DLD1 (cell line): ENCODE data around the gene XPO5.
"Not testable (repeated sequence)": the region's sequence is repeated elsewhere in the genome, so short reads cannot be mapped to it uniquely, and the experiment has no call there.

ENCODE experiments used
- in situ Hi-C: cut with HindIII; loops from 2 replicates; pipeline ENCODE4 v1.10.0; 2017; ENCODE audit warnings: low sequenced_read_pairs

The XPO5 gene

GRCh38 chr6:43588194-43588593 lies 12.4 kb upstream of the XPO5 start:
- in situ Hi-C loops: no loop called here

GRCh38 chr6:43584892-43585570 lies 9.2 kb upstream of the XPO5 start:
- in situ Hi-C loops: no loop called here

GRCh38 chr6:43582911-43583310 lies 7.1 kb upstream of the XPO5 start:
- in situ Hi-C loops: no loop called here

GRCh38 chr6:43579171-43579570 lies 3.3 kb upstream of the XPO5 start:
- in situ Hi-C loops: no loop called here

GRCh38 chr6:43578748-43579147 lies 2.9 kb upstream of the XPO5 start:
- in situ Hi-C loops: no loop called here

GRCh38 chr6:43575105-43575771 lies 600 bp downstream of the XPO5 start:
- in situ Hi-C loops: no loop called here

- in situ Hi-C loops: no loop called here
Observed at GRCh38 chr6:43572015-43572414, 3.8 kb downstream of the XPO5 start.

- in situ Hi-C loops: no loop called here
Observed at GRCh38 chr6:43570876-43571441, 4.9 kb downstream of the XPO5 start.

- in situ Hi-C loops: no loop called here
Observed at GRCh38 chr6:43559328-43559727, 16.5 kb downstream of the XPO5 start.

GRCh38 chr6:43557620-43558019 lies 18.2 kb downstream of the XPO5 start:
- in situ Hi-C loops: not testable (repeated sequence)

GRCh38 chr6:43547222-43547621 lies 28.6 kb downstream of the XPO5 start:
- in situ Hi-C loops: no loop called here

- in situ Hi-C loops: no loop called here
Observed at GRCh38 chr6:43544461-43544860, 31.4 kb downstream of the XPO5 start.

- in situ Hi-C loops: no loop called here
Observed at GRCh38 chr6:43541774-43542471, 33.9 kb downstream of the XPO5 start.

- in situ Hi-C loops: no loop called here
Observed at GRCh38 chr6:43540507-43540906, 35.3 kb downstream of the XPO5 start.

GRCh38 chr6:43539409-43539808 lies 36.4 kb downstream of the XPO5 start:
- in situ Hi-C loops: not testable (repeated sequence)

- in situ Hi-C loops: not testable (repeated sequence)
Observed at GRCh38 chr6:43538986-43539385, 36.9 kb downstream of the XPO5 start.

GRCh38 chr6:43532201-43532600 lies 43.6 kb downstream of the XPO5 start:
- in situ Hi-C loops: no loop called here

- in situ Hi-C loops: loop anchor here (5.0 kb wide), 1 partner anchor 62 kb away; no protein-coding TSS in a partner anchor
Observed at GRCh38 chr6:43524483-43524961, 51.3 kb downstream of the XPO5 start.

GRCh38 chr6:43523284-43523683 lies 52.6 kb downstream of the XPO5 start:
- in situ Hi-C loops: loop anchor here (5.0 kb wide), 1 partner anchor 61 kb away; no protein-coding TSS in a partner anchor

GRCh38 chr6:43522547-43523261 lies 53.1 kb downstream of the XPO5 start:
- in situ Hi-C loops: loop anchor here (5.0 kb wide), 1 partner anchor 60 kb away; no protein-coding TSS in a partner anchor

GRCh38 chr6:43521836-43522235 lies 54.0 kb downstream of the XPO5 start:
- in situ Hi-C loops: loop anchor here (5.0 kb wide), 1 partner anchor 60 kb away; no protein-coding TSS in a partner anchor
